H1 (cell line): ENCODE data around the gene UGGT2. TPM values are rescaled to one million over a fixed set of nuclear protein-coding genes. Genes with fewer than 3 reads are reported as not detected.

Source experiments
- CTCF ChIA-PET: fragments of 300-600 bp; sonication (Branson Sonifier 250); formaldehyde crosslinking; loops from one replicate; lab custom pipeline; 2021; ENCODE audit not compliant: partially characterized antibody; lab: Charles Lee
- POLR2A ChIA-PET: fragments of 300-600 bp; sonication (Branson Sonifier 250); formaldehyde crosslinking; loops from one replicate; lab custom pipeline; 2021; ENCODE audit warnings: inconsistent platforms; ENCODE audit not compliant: partially characterized antibody; lab: Charles Lee
- DNase-seq, 2 experiments: peaks; one replicate each; pipeline versions ENCODE4 v3.0.0 to v3.0.0-alpha.2; 2010 to 2022; ENCODE audit warnings: low spot score in 2 of 2, low read depth in 1 of 2, mixed read lengths in 1 of 2
- FAIRE-seq: peaks from 2 replicates; lab custom pipeline; 2011; peaks lifted over from hg19 to GRCh38; lab: Jason Lieb, UNC
- H2AFZ ChIP-seq: 2 replicates; pipeline ENCODE4 v1.8.1; 2012; ENCODE audit warnings: low read length, inconsistent platforms
- H2AK5ac ChIP-seq: 2 replicates; pipeline ENCODE4 v1.6.1; 2013; ENCODE audit warnings: low read depth, low read length
- H2BK120ac ChIP-seq: replicated peaks from 2 replicates; pipeline ENCODE3; 2013; ENCODE audit warnings: low read depth, low read length, inconsistent platforms
- H2BK12ac ChIP-seq: 2 replicates; pipeline ENCODE4 v1.6.1; 2013; ENCODE audit warnings: low read depth, low read length
- H2BK15ac ChIP-seq: 2 replicates; pipeline ENCODE4 v1.6.1; 2013; ENCODE audit warnings: low read length
- H2BK20ac ChIP-seq: 2 replicates; pipeline ENCODE4 v1.6.1; 2013; ENCODE audit warnings: low read length
- H2BK5ac ChIP-seq: 2 replicates; pipeline ENCODE4 v1.6.1; 2013; ENCODE audit warnings: low read depth, low read length
- H3K14ac ChIP-seq: 2 replicates; pipeline ENCODE4 v1.6.1; 2013; ENCODE audit warnings: inconsistent platforms; ENCODE audit not compliant: insufficient read length
- H3K18ac ChIP-seq: 2 replicates; pipeline ENCODE4 v1.6.1; 2013; ENCODE audit warnings: low read length; ENCODE audit errors: extremely low read depth
- H3K23ac ChIP-seq: 2 replicates; pipeline ENCODE4 v1.6.1; 2013; ENCODE audit warnings: inconsistent platforms; ENCODE audit not compliant: insufficient read length
- H3K23me2 ChIP-seq: 2 replicates; pipeline ENCODE4 v1.6.1; 2013; ENCODE audit warnings: low read depth, low read length
- H3K27ac ChIP-seq: 2 replicates; pipeline ENCODE4 v1.6.1; 2011; ENCODE audit warnings: low read depth, low read length, inconsistent platforms
- H3K27me3 ChIP-seq, 4 experiments: replicated peaks in 1 of 4; 1 replicate in 1 of 4; 2 replicates in 3 of 4; pipeline versions ENCODE4 v1.6.1 to v1.8.1; 2011 to 2013; ENCODE audit warnings: low read length in 3 of 4, mild to moderate bottlenecking in 3 of 4, inconsistent platforms in 2 of 4, mixed read lengths in 2 of 4, moderate library complexity in 1 of 4; ENCODE audit not compliant: control insufficient read depth in 3 of 4, insufficient read depth in 3 of 4; ENCODE audit errors: extremely low read depth in 1 of 4
- H3K36me3 ChIP-seq, 4 experiments: 2 replicates each; pipeline versions ENCODE4 v1.6.1 to v1.8.1; 2011 to 2013; ENCODE audit warnings: mild to moderate bottlenecking in 4 of 4, low read length in 3 of 4, moderate library complexity in 2 of 4, control low read depth in 1 of 4, inconsistent platforms in 1 of 4; ENCODE audit not compliant: insufficient read depth in 4 of 4, control insufficient read depth in 2 of 4
- H3K4ac ChIP-seq: replicated peaks from 2 replicates; pipeline ENCODE3; 2013; ENCODE audit warnings: low read length, low read depth, mixed read lengths, inconsistent platforms; ENCODE audit not compliant: insufficient read length
- H3K4me1 ChIP-seq, 4 experiments: replicated peaks in 1 of 4; 1 replicate in 1 of 4; 2 replicates in 3 of 4; pipeline versions ENCODE4 v1.6.1 to v1.8.1; 2011 to 2013; ENCODE audit warnings: low read length in 3 of 4, inconsistent platforms in 2 of 4, mixed read lengths in 1 of 4; ENCODE audit not compliant: insufficient read depth in 4 of 4, control insufficient read depth in 3 of 4
- H3K4me2 ChIP-seq, 2 experiments: 2 replicates each; pipeline versions ENCODE4 v1.6.1 to v1.8.1; 2011 to 2013; ENCODE audit warnings: low read depth in 2 of 2, low read length in 2 of 2, control low read depth in 1 of 2, inconsistent platforms in 1 of 2, mild to moderate bottlenecking in 1 of 2; ENCODE audit not compliant: insufficient read depth in 1 of 2
- H3K4me3 ChIP-seq, 4 experiments: fragments of 200-600, 300-600 bp in 1 of 4; sonication (generic), shearing (Covaris generic), sonication (Bioruptor Twin) in 1 of 4; 2 replicates each; pipeline versions ENCODE4 v1.5.1 to v1.8.1; 2011 to 2016; ENCODE audit warnings: low read length in 4 of 4, low read depth in 3 of 4, control low read depth in 2 of 4, inconsistent platforms in 2 of 4, mild to moderate bottlenecking in 2 of 4, mixed read lengths in 1 of 4, moderate library complexity in 1 of 4; ENCODE audit not compliant: insufficient read depth in 2 of 4; ENCODE audit errors: extremely low read depth in 1 of 4
- H3K56ac ChIP-seq: replicated peaks from 2 replicates; pipeline ENCODE3; 2013; ENCODE audit warnings: low read depth, mild to moderate bottlenecking, mixed read lengths, low read length, inconsistent platforms; ENCODE audit not compliant: insufficient read length
- H3K79me1 ChIP-seq: 2 replicates; pipeline ENCODE4 v1.6.1; 2013; ENCODE audit warnings: low read depth, low read length, control low read depth
- H3K79me2 ChIP-seq, 2 experiments: 2 replicates each; pipeline versions ENCODE4 v1.6.1 to v1.8.1; 2012 to 2013; ENCODE audit warnings: low read length in 2 of 2, mild to moderate bottlenecking in 2 of 2, inconsistent platforms in 1 of 2; ENCODE audit not compliant: insufficient read depth in 2 of 2, control insufficient read depth in 1 of 2
- H3K9ac ChIP-seq, 4 experiments: replicated peaks in 1 of 4; 1 replicate in 1 of 4; 2 replicates in 3 of 4; pipeline versions ENCODE4 v1.6.1 to v1.8.1; 2011 to 2013; ENCODE audit warnings: low read depth in 3 of 4, low read length in 3 of 4, control low read depth in 2 of 4, mild to moderate bottlenecking in 2 of 4, moderate library complexity in 2 of 4, inconsistent platforms in 1 of 4; ENCODE audit errors: extremely low read depth in 1 of 4
- H3K9me3 ChIP-seq, 2 experiments: 2 replicates each; pipeline versions ENCODE4 v1.6.1 to v1.8.1; 2012 to 2013; ENCODE audit warnings: mild to moderate bottlenecking in 2 of 2, moderate library complexity in 2 of 2, control low read depth in 1 of 2, inconsistent platforms in 1 of 2, low read depth in 1 of 2, low read length in 1 of 2, mixed read lengths in 1 of 2; ENCODE audit not compliant: insufficient read depth in 2 of 2
- H4K20me1 ChIP-seq, 2 experiments: replicated peaks in 1 of 2; 2 replicates each; pipeline versions ENCODE3 to v1.8.1; 2011 to 2013; ENCODE audit warnings: inconsistent platforms in 2 of 2, low read length in 2 of 2, mild to moderate bottlenecking in 1 of 2; ENCODE audit not compliant: insufficient read depth in 2 of 2, control insufficient read depth in 1 of 2
- H4K5ac ChIP-seq: 2 replicates; pipeline ENCODE4 v1.6.1; 2013; ENCODE audit warnings: low read length, low read depth, mixed read lengths, inconsistent platforms; ENCODE audit not compliant: insufficient read length
- H4K8ac ChIP-seq: 2 replicates; pipeline ENCODE4 v1.8.0; 2013; ENCODE audit warnings: mild to moderate bottlenecking, moderate library complexity, low read length, inconsistent platforms; ENCODE audit not compliant: insufficient read depth; ENCODE audit errors: extremely low read depth
- H4K91ac ChIP-seq: replicated peaks from 2 replicates; pipeline ENCODE3; 2013; ENCODE audit warnings: low read length, mixed read lengths, inconsistent platforms; ENCODE audit not compliant: insufficient read length
- CHD2 ChIP-seq: IDR thresholded peaks from 2 replicates; pipeline ENCODE4 v1.6.1; 2012; ENCODE audit warnings: low read length, improper control_type of control experiment
- CREB1 ChIP-seq: IDR thresholded peaks from 2 replicates; pipeline ENCODE4 v1.6.1; 2012; ENCODE audit warnings: inconsistent platforms
- GTF2F1 ChIP-seq: IDR thresholded peaks from 2 replicates; pipeline ENCODE4 v1.6.1; 2012; ENCODE audit warnings: low read depth, low read length, improper control_type of control experiment, borderline replicate concordance
- HDAC2 ChIP-seq, 2 experiments: fragments of 300-600 bp in 1 of 2; sonication (generic) in 1 of 2; IDR thresholded peaks; 2 replicates each; pipeline ENCODE4 v1.6.1; 2011 to 2012; ENCODE audit warnings: low read depth in 2 of 2, low read length in 2 of 2, mild to moderate bottlenecking in 2 of 2, moderate library complexity in 2 of 2, borderline replicate concordance in 1 of 2, inconsistent platforms in 1 of 2
- HDAC6 ChIP-seq: IDR thresholded peaks from one replicate; pipeline ENCODE4 v1.7.1; 2012; ENCODE audit warnings: low read depth, mild to moderate bottlenecking, inconsistent platforms, low read length, moderate library complexity
- JUN ChIP-seq: IDR thresholded peaks from 2 replicates; pipeline ENCODE4 v1.6.1; 2011; ENCODE audit warnings: low read depth, mild to moderate bottlenecking, improper control_type of control experiment, low read length
- KDM1A ChIP-seq: fragments of 200-600, 300-600 bp; sonication (generic); IDR thresholded peaks from 2 replicates; pipeline ENCODE4 v1.7.1; 2016; ENCODE audit warnings: mild to moderate bottlenecking, low read length, borderline replicate concordance
- KDM4A ChIP-seq: IDR thresholded peaks from one replicate; pipeline ENCODE4 v1.7.1; 2012; ENCODE audit warnings: low read depth, mild to moderate bottlenecking, moderate library complexity, low read length, inconsistent platforms; ENCODE audit not compliant: severe bottlenecking
- POLR2A ChIP-seq, 2 experiments: IDR thresholded peaks; 1 replicate in 1 of 2; 2 replicates in 1 of 2; pipeline ENCODE4 v1.6.1; 2011; ENCODE audit warnings: low read depth in 2 of 2, low read length in 2 of 2, mild to moderate bottlenecking in 2 of 2; ENCODE audit errors: control extremely low read depth in 1 of 2
- RBBP5 ChIP-seq: IDR thresholded peaks from 2 replicates; pipeline ENCODE4 v1.7.1; 2012; ENCODE audit warnings: low read depth, mild to moderate bottlenecking, inconsistent platforms, low read length, moderate library complexity, borderline replicate concordance
- RNF2 ChIP-seq: fragments of 200-900, 300-1000 bp; sonication (generic); IDR thresholded peaks from 2 replicates; pipeline ENCODE4 v1.7.1; 2016; ENCODE audit warnings: borderline replicate concordance, low read depth, mild to moderate bottlenecking, antibody characterized with exemption, low read length; ENCODE audit not compliant: poor library complexity, severe bottlenecking; ENCODE audit errors: missing control alignments
- SP1 ChIP-seq: IDR thresholded peaks from 2 replicates; pipeline ENCODE4 v1.6.1; 2011; ENCODE audit warnings: low read depth, low read length
- SP4 ChIP-seq: IDR thresholded peaks from 2 replicates; pipeline ENCODE4 v1.6.1; 2012; ENCODE audit warnings: low read length, inconsistent platforms
- TCF12 ChIP-seq: IDR thresholded peaks from 2 replicates; pipeline ENCODE4 v1.6.1; 2011; ENCODE audit warnings: low read depth, mild to moderate bottlenecking, low read length
- WGBS, 2 experiments: shearing (Covaris generic) in 1 of 2; methylation state at CpG; one replicate each; pipeline versions ENCODE4 v1.1.6 to v1.1.7; 2013 to 2015; ENCODE audit warnings: low lambda C conversion rate in 2 of 2, mixed read lengths in 2 of 2, inconsistent platforms in 1 of 2, low coverage in 1 of 2, missing lambda C conversion rate in 1 of 2; ENCODE audit not compliant: insufficient replicate concordance in 2 of 2, insufficient coverage in 1 of 2, insufficient read length in 1 of 2; ENCODE audit errors: extremely low coverage in 1 of 2, missing lambda C conversion rate in 1 of 2; 5-methylcytosine and 5-hydroxymethylcytosine counted together
- polyA plus RNA-seq, 7 experiments: library from polyadenylated mRNA; depleted of rRNA in 3 of 7; stranded (reverse) in 5 of 7; unstranded in 2 of 7; fragments of >200 nt in 5 of 7; fragments of 200-250 nt in 2 of 7; gene quantifications; 1 replicate in 5 of 7; 2 replicates in 1 of 7; 4 replicates in 1 of 7; pipeline versions ENCODE4 v1.2.1 to v1.2.3, GENCODE V29; 2011 to 2013; ENCODE audit warnings: missing spikeins in 2 of 7, mixed read lengths in 2 of 7
- total RNA-seq: library from RNA; stranded (reverse); fragmentation: NEBNext Ultra II Directional; extraction: Animal tissue kit (Norgen Biotek cat#: 25700); gene quantifications from 2 replicates; pipeline ENCODE4 v1.2.1, GENCODE V29; 2021

The UGGT2 gene
- total and polyA plus RNA-seq, 2 of the 8 experiments (the other 6 are each of a cell fraction or from before 2014, with no cell fraction given): 5.9 to 25.1 TPM

DNA sequence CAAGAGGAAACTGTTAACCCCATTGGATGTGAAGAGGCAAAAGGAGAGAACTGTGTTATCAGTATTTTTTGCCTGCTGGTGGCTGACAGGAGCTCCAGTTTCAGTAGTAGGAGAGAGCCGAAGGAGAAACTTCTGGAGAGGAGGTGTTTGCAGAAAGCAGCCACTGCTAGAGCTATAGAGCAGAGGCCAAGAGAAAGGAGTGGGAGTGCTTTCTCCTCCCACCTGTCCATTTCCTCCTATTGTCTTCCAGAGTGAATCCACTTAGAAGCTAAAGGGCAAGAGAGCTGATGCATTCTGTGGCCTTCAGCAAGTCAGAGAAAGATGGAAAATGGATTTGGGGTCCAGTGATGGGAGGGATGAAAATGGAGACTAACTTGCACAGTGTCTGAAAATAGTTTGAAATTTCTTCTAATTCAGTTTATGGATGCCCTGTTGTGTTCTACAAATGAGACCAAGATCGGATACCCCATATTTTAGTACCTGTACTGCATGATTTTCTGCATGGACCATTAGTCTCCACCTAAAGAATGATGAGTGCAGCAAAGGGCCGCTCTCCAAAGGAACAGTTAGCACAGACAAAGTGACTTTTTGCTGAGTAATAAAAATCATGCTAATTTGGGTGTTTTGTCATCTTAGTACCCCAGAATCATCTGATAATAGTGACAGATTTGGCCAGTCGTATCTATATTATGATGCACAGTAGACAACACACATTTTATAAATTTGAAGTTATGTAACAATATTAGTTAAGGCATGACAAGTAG, 47.4 kb upstream of the UGGT2 start:
- Histone ChIP-seq H2BK120ac (no peak overlapping the region), H3K23ac (no peak overlapping the region), H3K4ac (no peak overlapping the region), H3K4me1 (peaks cover 0 to 8% (median 4%) of the 10 kb centered on the region in 4 experiments; a peak in 6 of 7 replicates), H2BK20ac (no peak overlapping the region), H2BK5ac (no peak overlapping the region), H3K27ac (no peak overlapping the region), H4K20me1 (no peaks in the 10 kb centered on the region), H2BK12ac (no peak overlapping the region), H3K27me3 (no peaks in the 10 kb centered on the region; a peak in 1 of 7 replicates), H4K8ac (no peak overlapping the region), H2AK5ac (no peak overlapping the region), H3K23me2 (no peaks in the 10 kb centered on the region; the same call in 1 of the 2 replicates), H3K79me1 (no peaks in the 10 kb centered on the region), H4K5ac (no peak overlapping the region), H3K4me3 (no peak overlapping the region), H3K18ac (no peak overlapping the region), H3K14ac (no peak overlapping the region), H3K36me3 (no peaks in the 10 kb centered on the region), H4K91ac (no peak overlapping the region), H3K56ac (no peak overlapping the region), H2AFZ (no peak overlapping the region), H3K79me2 (no peaks in the 10 kb centered on the region), H3K4me2 (no peak overlapping the region), H3K9me3 (no peaks in the 10 kb centered on the region), H2BK15ac (no peak overlapping the region), H3K9ac (no peak overlapping the region)
- POLR2A ChIA-PET: no interaction called here
- 91% methylated on average over 4 of the region's 4 CpGs; no CpG with 5 or more reads in 1 of the 2 experiments for WGBS, 2 experiments
- DNase-seq (no peak), FAIRE-seq (no peak)
- CTCF ChIA-PET: no interaction called here
- no peak for TF ChIP-seq POLR2A (IDR thresholded peaks at IDR 0.05; ENCODE audit: control extremely low read depth in 1 of 2, low read depth in 2 of 2, low read length in 2 of 2)
- no peak for TF ChIP-seq KDM1A
- no peak for TF ChIP-seq RNF2
- no peak for TF ChIP-seq KDM4A
- no peak for TF ChIP-seq HDAC2 (IDR thresholded peaks at IDR 0.05; ENCODE audit: borderline replicate concordance in 1 of 2, low read depth in 2 of 2, low read length in 2 of 2)
- no peak for TF ChIP-seq RBBP5
- TF ChIP-seq HDAC6: no peak
- no peak for TF ChIP-seq GTF2F1
- no peak for TF ChIP-seq CREB1
- no peak for TF ChIP-seq TCF12
- TF ChIP-seq CHD2: no peak
- no peak for TF ChIP-seq SP4
- TF ChIP-seq SP1: no peak
- TF ChIP-seq JUN: no peak
